Measurements from ENCODE around the gene CILP. TPM values are rescaled to one million over a fixed set of nuclear protein-coding genes. Genes with fewer than 3 reads are reported as not detected.

CILP gene
- total RNA-seq, 1 experiment from 2014 or later: not detected

- no peaks in the 10 kb centered on the region for H3K79me2 ChIP-seq (ENCODE audit: insufficient read depth, low read length)
- RAD21 ChIA-PET (ENCODE audit: low non-redundant PET in 1 of 2, low total read pairs in 2 of 2, uncharacterized antibody in 2 of 2, unreplicated experiment in 2 of 2): no interaction called here
Measured at GRCh38 chr15:65204236-65204930, 6.9 kb downstream of the CILP start.

More at GRCh38 chr15:65204236-65204930, 6.9 kb downstream of the CILP start:
- no peaks in the 10 kb centered on the region for H3K27me3 ChIP-seq (ENCODE audit: insufficient read depth, low read length)
- intact Hi-C loops (cut with micrococcal nuclease): no loop called here
- H3K9me3 ChIP-seq (ENCODE audit: control insufficient read depth in 1 of 2, insufficient read depth in 1 of 2, low read depth in 1 of 2, low read length in 2 of 2): no peaks in the 10 kb centered on the region
- DNase-seq (ENCODE audit: low read depth, low spot score) (no peak), ATAC-seq (no peak)
- ChIA-PET POLR2A (no interaction called here), CTCF (no interaction called here)
- peaks cover 0 to 4% of the 10 kb centered on the region in 2 experiments; a peak in 1 of 4 replicates for H3K4me1 ChIP-seq (ENCODE audit: control insufficient read depth in 1 of 2, insufficient read depth in 2 of 2, low read length in 2 of 2)
- no peak overlapping the region for H3K9ac ChIP-seq (ENCODE audit: low read length)
- no peaks in the 10 kb centered on the region for H3K36me3 ChIP-seq (ENCODE audit: control insufficient read depth in 1 of 2, insufficient read depth in 2 of 2, low read length in 2 of 2)
- BruUV-seq (replicated peaks): no TSS peak
- no peak overlapping the region for H2AFZ ChIP-seq (ENCODE audit: low read depth, low read length, poor library complexity, severe bottlenecking)
- H3K4me3 ChIP-seq (replicated peaks in 1 of 2; ENCODE audit: low read depth in 1 of 2, low read length in 2 of 2): no peak overlapping the region
- TF ChIP-seq EZH2phosphoT487 (IDR thresholded peaks at IDR 0.05; ENCODE audit: borderline replicate concordance): no peak
- no peak for TF ChIP-seq ZFX (IDR thresholded peaks at IDR 0.05)
- TF ChIP-seq TCF7L2 (IDR thresholded peaks at IDR 0.05; ENCODE audit: borderline replicate concordance, extremely low read depth, insufficient read depth, insufficient read length): no peak
- no peak for TF ChIP-seq EGR1 (IDR thresholded peaks at IDR 0.05; ENCODE audit: low read depth)
- TF ChIP-seq ATF3 (IDR thresholded peaks at IDR 0.05): no peak
- no peak for TF ChIP-seq ZNF274 (IDR thresholded peaks at IDR 0.05; ENCODE audit: low read depth, low read length)
- TF ChIP-seq MAX (IDR thresholded peaks at IDR 0.05): no peak
- TF ChIP-seq RAD21 (IDR thresholded peaks at IDR 0.05; ENCODE audit: low read depth): no peak
- TF ChIP-seq CBX3 (IDR thresholded peaks at IDR 0.05; ENCODE audit: low read depth): no peak
- TF ChIP-seq CTCF (IDR thresholded peaks at IDR 0.05 in 2 of 3, conservative IDR thresholded peaks at IDR 0.05 in 1 of 3; ENCODE audit: borderline replicate concordance in 1 of 3, insufficient read depth in 1 of 3, low read depth in 2 of 3, low read length in 2 of 3): no peak
- TF ChIP-seq CEBPB (IDR thresholded peaks at IDR 0.05; ENCODE audit: low read depth): no peak
- no peak for TF ChIP-seq SP1 (IDR thresholded peaks at IDR 0.05; ENCODE audit: low read depth)
- no peak for TF ChIP-seq POLR2A (IDR thresholded peaks at IDR 0.05; ENCODE audit: borderline replicate concordance, extremely low read depth, insufficient read depth, insufficient read length)
- no peak for TF ChIP-seq SIN3A (IDR thresholded peaks at IDR 0.05; ENCODE audit: low read depth)
- no peaks in the 10 kb centered on the region for H3K9me2 ChIP-seq (ENCODE audit: insufficient read depth)
- H4K20me1 ChIP-seq (ENCODE audit: insufficient read depth): no peaks in the 10 kb centered on the region
- H3K4me2 ChIP-seq (ENCODE audit: low read length): no peak overlapping the region
- no peak overlapping the region for H3K27ac ChIP-seq (ENCODE audit: low read depth, low read length)
